ENCODE results near the gene RFTN1. TPM values are rescaled to one million over a fixed set of nuclear protein-coding genes. Genes with fewer than 3 reads are reported as not detected.

The RFTN1 gene
- total and polyA plus RNA-seq, 12 donors, result 8.3 to 35.7 (median 17.4) TPM

- no peaks in the 10 kb centered on the region for H3K4me1 ChIP-seq (replicated peaks in 1 of 2)
- H3K27me3 ChIP-seq, result no peaks in the 10 kb centered on the region
- intact Hi-C loops (cut with DNase I), result no loop called here
- no peak overlapping the region for H3K27ac ChIP-seq
- H3K9me3 ChIP-seq (replicated peaks in 1 of 3), result no peaks in the 10 kb centered on the region
- no peak overlapping the region for H3K4me3 ChIP-seq
- DNase-seq, result no peak
- 79 to 89% (median 87%) methylated on average over 5 of the region's 5 CpGs for WGBS, 4 donors
- TF ChIP-seq CTCF (IDR thresholded peaks at IDR 0.05), result no peak
- TF ChIP-seq POLR2A (IDR thresholded peaks at IDR 0.05), result no peak
- no peaks in the 10 kb centered on the region for H3K36me3 ChIP-seq (replicated peaks in 1 of 2)
Observed at GRCh38 chr3:16528106-16528505, 14.6 kb upstream of the RFTN1 start.

- no peaks in the 10 kb centered on the region for H3K36me3 ChIP-seq (replicated peaks in 1 of 2)
- no peak for DNase-seq
- H3K27me3 ChIP-seq, result no peaks in the 10 kb centered on the region
- WGBS, 4 donors, result 85 to 92% (median 86%) methylated on average over 2 of the region's 2 CpGs
- H3K9me3 ChIP-seq (replicated peaks in 1 of 3), result no peaks in the 10 kb centered on the region
- TF ChIP-seq CTCF (IDR thresholded peaks at IDR 0.05), result no peak
- TF ChIP-seq POLR2A (IDR thresholded peaks at IDR 0.05), result no peak
- H3K4me3 ChIP-seq, result no peak overlapping the region
- H3K4me1 ChIP-seq (replicated peaks in 1 of 2), result no peaks in the 10 kb centered on the region
- intact Hi-C loops (cut with DNase I), result no loop called here
- no peak overlapping the region for H3K27ac ChIP-seq
Observed at GRCh38 chr3:16524196-16524595, 10.7 kb upstream of the RFTN1 start.

- H3K36me3 ChIP-seq (replicated peaks in 1 of 2), result no peaks in the 10 kb centered on the region
- intact Hi-C loops (cut with DNase I), result no loop called here
- TF ChIP-seq CTCF (IDR thresholded peaks at IDR 0.05), result no peak
- no peak for TF ChIP-seq POLR2A (IDR thresholded peaks at IDR 0.05)
- H3K4me3 ChIP-seq, result no peak overlapping the region
- no peak for DNase-seq
- no peaks in the 10 kb centered on the region for H3K27me3 ChIP-seq
- H3K27ac ChIP-seq, result no peak overlapping the region
- 79 to 87% (median 80%) methylated on average over 2 of the region's 2 CpGs for WGBS, 4 donors
- H3K9me3 ChIP-seq (replicated peaks in 1 of 3), result no peaks in the 10 kb centered on the region
- no peaks in the 10 kb centered on the region for H3K4me1 ChIP-seq (replicated peaks in 1 of 2)
Observed at GRCh38 chr3:16523778-16524177, 10.3 kb upstream of the RFTN1 start.

- Histone ChIP-seq H3K4me1 (replicated peaks in 1 of 2) (no peaks in the 10 kb centered on the region), H3K9me3 (replicated peaks in 1 of 3) (no peaks in the 10 kb centered on the region), H3K36me3 (replicated peaks in 1 of 2) (no peaks in the 10 kb centered on the region), H3K27me3 (no peaks in the 10 kb centered on the region), H3K4me3 (no peak overlapping the region), H3K27ac (no peak overlapping the region)
- TF ChIP-seq CTCF (IDR thresholded peaks at IDR 0.05), result no peak
- no peak for TF ChIP-seq POLR2A (IDR thresholded peaks at IDR 0.05)
- DNase-seq, result no peak
- intact Hi-C loops (cut with DNase I), result no loop called here
Observed at GRCh38 chr3:16522834-16523233, 9.3 kb upstream of the RFTN1 start.
